ENCODE measurements around the gene RPL10A.
"Not testable (repeated sequence)": the region's sequence is repeated elsewhere in the genome, so short reads cannot be mapped to it uniquely, and the experiment has no call there.

The RPL10A gene

GRCh38 chr6:35468181-35468979, at the start of gene RPL10A:
Gene RPL10A, plus strand, starts transcription at chr6:35468401. Its CDS starts 34 bp downstream, at chr6:35468435.
- peak; percentile 93 to 94 for DNase-seq

- no peak for DNase-seq
Observed at GRCh38 chr6:35419417-35419816, 48.8 kb upstream of the RPL10A start.

- DNase-seq = no peak
Observed at GRCh38 chr6:35419961-35420360, 48.2 kb upstream of the RPL10A start.

- no peak for DNase-seq
Observed at GRCh38 chr6:35425284-35425683, 42.9 kb upstream of the RPL10A start.

GRCh38 chr6:35426074-35426473, 42.1 kb upstream of the RPL10A start:
- no peak for DNase-seq

- DNase-seq = no peak
Observed at GRCh38 chr6:35427435-35427834, 40.8 kb upstream of the RPL10A start.

- no peak for DNase-seq
Observed at GRCh38 chr6:35427851-35428321, 40.3 kb upstream of the RPL10A start.

- DNase-seq = no peak
Observed at GRCh38 chr6:35428421-35429149, 39.6 kb upstream of the RPL10A start.

- no peak for DNase-seq
Observed at GRCh38 chr6:35429463-35429862, 38.7 kb upstream of the RPL10A start.

GRCh38 chr6:35432291-35432690, 35.9 kb upstream of the RPL10A start:
- DNase-seq = no peak

- DNase-seq = not testable (repeated sequence)
Observed at GRCh38 chr6:35432702-35433101, 35.5 kb upstream of the RPL10A start.

GRCh38 chr6:35435074-35435837, 32.9 kb upstream of the RPL10A start:
- no peak for DNase-seq

- no peak for DNase-seq
Observed at GRCh38 chr6:35436071-35436857, 31.9 kb upstream of the RPL10A start.

- DNase-seq = not testable (repeated sequence)
Observed at GRCh38 chr6:35438378-35439065, 29.7 kb upstream of the RPL10A start.

GRCh38 chr6:35439308-35439707, 28.9 kb upstream of the RPL10A start:
- DNase-seq = no peak

- DNase-seq = no peak
Observed at GRCh38 chr6:35441205-35441604, 27.0 kb upstream of the RPL10A start.

- no peak for DNase-seq
Observed at GRCh38 chr6:35441642-35442041, 26.6 kb upstream of the RPL10A start.

GRCh38 chr6:35442693-35443092, 25.5 kb upstream of the RPL10A start:
- DNase-seq = no peak

GRCh38 chr6:35443341-35444030, 24.7 kb upstream of the RPL10A start:
- no peak for DNase-seq

- DNase-seq = no peak
Observed at GRCh38 chr6:35445691-35446090, 22.5 kb upstream of the RPL10A start.

GRCh38 chr6:35448191-35448590, 20.0 kb upstream of the RPL10A start:
- no peak for DNase-seq

All from activated CD4-positive, alpha-beta T cell treated with anti-CD3 and anti-CD28 coated beads, Interleukin-2, amount 50 U/mL, for 4 hours (primary cell).